SH-SY5Y (cell line): ENCODE measurements around the gene POLQ.

Source experiments
- GATA2 ChIP-seq: IDR thresholded peaks from 2 replicates; pipeline ENCODE4 v1.6.1; 2011; ENCODE audit warnings: mild to moderate bottlenecking, low read depth, low read length
- GATA3 ChIP-seq: IDR thresholded peaks from 2 replicates; pipeline ENCODE4 v1.6.1; 2011; ENCODE audit warnings: low read depth, mild to moderate bottlenecking, low read length, moderate library complexity

- TF ChIP-seq GATA3 = no peak
- no peak for TF ChIP-seq GATA2
Observed at GRCh38 chr3:121482660-121483059, 63.1 kb downstream of the POLQ start.
